Peyer's patch (tissue), 4 donors: Measurements from ENCODE around the gene PFKP. TPM values are rescaled to one million over a fixed set of nuclear protein-coding genes. Genes with fewer than 3 reads are reported as not detected.

Source experiments
- DNase-seq, 3 donors: peaks; one replicate each; pipeline ENCODE4 v3.0.0-alpha.2; 2017 to 2019
- H3K27ac ChIP-seq, 4 donors: fragments of 200-600 bp; sonication (generic); one replicate each; pipeline ENCODE4 v1.5.1; 2016 to 2019
- H3K27me3 ChIP-seq, 2 donors: fragments of 200-600 bp; sonication (generic); one replicate each; pipeline ENCODE4 v1.5.1; 2019
- H3K36me3 ChIP-seq, 3 donors: fragments of 200-600 bp; sonication (generic); one replicate each; pipeline ENCODE4 v1.5.1; 2016 to 2019
- H3K4me1 ChIP-seq, 4 donors: fragments of 200-600 bp; sonication (generic); one replicate each; pipeline ENCODE4 v1.5.1; 2016 to 2019
- H3K4me3 ChIP-seq, 4 donors: fragments of 200-600 bp; sonication (generic); 1 replicate in 3 of 4; 2 replicates in 1 of 4; pipeline ENCODE4 v1.5.1; 2016 to 2019; ENCODE audit warnings: mild to moderate bottlenecking in 1 of 4
- H3K9me3 ChIP-seq, 4 donors: fragments of 200-600 bp; sonication (generic); one replicate each; pipeline ENCODE4 v1.5.1; 2016 to 2019; ENCODE audit warnings: mild to moderate bottlenecking in 1 of 4
- POLR2A ChIP-seq, 2 donors: fragments of 450-650 bp; IDR thresholded peaks; one replicate each; pipeline ENCODE4 v1.5.1; 2017; ENCODE audit warnings: antibody characterized with exemption in 2 of 2, mild to moderate bottlenecking in 2 of 2, moderate library complexity in 2 of 2
- total RNA-seq, 4 donors: library from RNA; depleted of rRNA; stranded (reverse); fragments of >200 nt; gene quantifications; one replicate each; pipeline ENCODE4 v1.1.0, GENCODE V29; 2016
- TF ChIP-seq, protein P1 (sequence below), 6 experiments: fragments of 450-650 bp in 4 of 6; fragments of 200-600 bp in 2 of 6; sonication (generic) in 1 of 6; IDR thresholded peaks; one replicate each; pipeline ENCODE4 v1.5.1; 2017 to 2019; ENCODE audit warnings: antibody characterized with exemption in 6 of 6, mild to moderate bottlenecking in 3 of 6, moderate library complexity in 1 of 6

The PFKP gene
- total RNA-seq, 4 donors from 2014 or later, result 79.0 to 130 (median 87.9) TPM

DNA sequence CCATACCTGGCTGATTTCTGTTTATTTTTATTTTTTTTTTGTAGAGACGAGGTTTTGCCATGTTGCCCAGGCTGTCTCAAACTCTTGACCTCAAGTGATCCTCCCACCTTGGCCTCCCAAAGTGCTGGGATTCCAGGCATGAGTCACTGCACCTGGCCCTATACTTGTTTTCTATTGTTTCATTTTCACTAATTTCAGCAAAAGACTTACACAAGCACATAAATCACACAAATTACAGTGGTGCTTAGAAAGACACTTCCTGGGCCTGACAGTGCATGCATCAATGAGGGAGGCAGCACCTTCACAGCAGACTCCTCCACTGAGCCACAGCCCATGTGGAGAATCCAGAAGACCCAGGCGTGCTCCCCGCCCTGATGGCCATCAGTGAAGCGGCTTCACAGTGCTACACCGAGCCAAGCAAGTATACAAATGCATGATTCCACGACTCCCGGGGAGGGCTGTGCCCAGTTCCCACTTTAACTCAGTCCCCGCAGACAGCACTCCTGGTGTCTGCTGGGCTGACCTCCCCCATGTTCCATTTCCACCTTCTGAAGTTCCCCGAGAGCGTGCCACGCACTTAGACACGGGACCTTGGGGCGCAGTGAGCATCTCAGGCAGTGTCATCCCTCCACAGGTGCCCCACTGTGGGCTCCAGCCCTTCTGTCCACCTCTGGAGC is 84.7 kb downstream of the PFKP start:
- Histone ChIP-seq H3K4me3 (no peak overlapping the region), H3K4me1 (no peaks in the 10 kb centered on the region), H3K36me3 (peaks cover 0 to 91% (median 0%) of the 10 kb centered on the region in 3 donors), H3K27ac (no peak overlapping the region), H3K9me3 (no peaks in the 10 kb centered on the region), H3K27me3 (no peaks in the 10 kb centered on the region)
- no peak for DNase-seq
- no peak for TF ChIP-seq POLR2A (IDR thresholded peaks at IDR 0.05)
- TF ChIP-seq, protein P1, sequence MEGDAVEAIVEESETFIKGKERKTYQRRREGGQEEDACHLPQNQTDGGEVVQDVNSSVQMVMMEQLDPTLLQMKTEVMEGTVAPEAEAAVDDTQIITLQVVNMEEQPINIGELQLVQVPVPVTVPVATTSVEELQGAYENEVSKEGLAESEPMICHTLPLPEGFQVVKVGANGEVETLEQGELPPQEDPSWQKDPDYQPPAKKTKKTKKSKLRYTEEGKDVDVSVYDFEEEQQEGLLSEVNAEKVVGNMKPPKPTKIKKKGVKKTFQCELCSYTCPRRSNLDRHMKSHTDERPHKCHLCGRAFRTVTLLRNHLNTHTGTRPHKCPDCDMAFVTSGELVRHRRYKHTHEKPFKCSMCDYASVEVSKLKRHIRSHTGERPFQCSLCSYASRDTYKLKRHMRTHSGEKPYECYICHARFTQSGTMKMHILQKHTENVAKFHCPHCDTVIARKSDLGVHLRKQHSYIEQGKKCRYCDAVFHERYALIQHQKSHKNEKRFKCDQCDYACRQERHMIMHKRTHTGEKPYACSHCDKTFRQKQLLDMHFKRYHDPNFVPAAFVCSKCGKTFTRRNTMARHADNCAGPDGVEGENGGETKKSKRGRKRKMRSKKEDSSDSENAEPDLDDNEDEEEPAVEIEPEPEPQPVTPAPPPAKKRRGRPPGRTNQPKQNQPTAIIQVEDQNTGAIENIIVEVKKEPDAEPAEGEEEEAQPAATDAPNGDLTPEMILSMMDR (IDR thresholded peaks at IDR 0.05), result no peak

DNA sequence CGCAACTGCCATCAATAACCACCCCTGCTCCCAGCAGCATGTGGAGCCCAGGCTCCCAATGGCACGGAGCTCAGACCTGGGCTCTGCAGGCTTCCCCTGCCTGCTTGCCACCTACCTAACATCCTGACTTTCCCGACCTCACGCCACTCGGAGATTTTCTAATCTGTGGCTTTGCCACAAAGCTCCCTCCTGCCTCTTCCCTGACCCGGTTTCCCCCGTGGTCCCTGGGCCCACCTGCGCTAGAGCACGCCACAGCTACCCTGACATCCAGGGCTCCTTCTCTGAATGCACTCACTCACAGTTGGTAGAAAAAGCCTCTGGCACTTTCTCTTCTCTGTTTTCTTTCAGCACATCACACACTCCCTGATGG is 85.2 kb downstream of the PFKP start:
- H3K27me3 ChIP-seq, result no peaks in the 10 kb centered on the region
- no peak overlapping the region for H3K27ac ChIP-seq
- H3K4me3 ChIP-seq, result no peak overlapping the region
- H3K4me1 ChIP-seq, result no peaks in the 10 kb centered on the region
- peaks cover 0 to 91% (median 0%) of the 10 kb centered on the region in 3 donors for H3K36me3 ChIP-seq
- TF ChIP-seq, protein P1 (IDR thresholded peaks at IDR 0.05), result no peak
- TF ChIP-seq POLR2A (IDR thresholded peaks at IDR 0.05), result no peak
- DNase-seq, result no peak
- H3K9me3 ChIP-seq, result no peaks in the 10 kb centered on the region

DNA sequence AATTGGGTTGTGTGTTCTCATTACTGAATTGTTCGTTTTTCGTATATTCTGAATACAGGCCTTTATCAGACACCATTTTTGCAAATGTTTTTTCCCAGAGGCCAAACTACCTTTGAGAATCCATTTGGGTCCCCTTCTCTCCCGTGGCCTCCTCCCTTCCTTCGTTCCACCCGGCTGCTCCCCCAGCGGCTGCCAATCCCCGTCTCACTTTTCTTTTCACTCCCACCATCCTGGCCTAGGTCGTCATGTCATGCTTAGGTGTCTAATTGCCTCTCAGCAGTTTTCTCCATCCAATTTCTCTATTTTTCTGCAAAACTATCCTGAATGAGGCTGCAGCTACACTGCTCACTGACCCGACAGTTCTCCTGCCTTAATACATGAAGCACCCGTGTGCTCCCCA is 87.3 kb downstream of the PFKP start:
- no peak overlapping the region for H3K27ac ChIP-seq
- H3K9me3 ChIP-seq, result no peaks in the 10 kb centered on the region
- H3K36me3 ChIP-seq, result peaks cover 0 to 90% (median 0%) of the 10 kb centered on the region in 3 donors
- DNase-seq, result no peak
- no peaks in the 10 kb centered on the region for H3K27me3 ChIP-seq
- TF ChIP-seq, protein P1 (IDR thresholded peaks at IDR 0.05), result no peak
- TF ChIP-seq POLR2A (IDR thresholded peaks at IDR 0.05), result no peak
- no peak overlapping the region for H3K4me3 ChIP-seq
- H3K4me1 ChIP-seq, result no peaks in the 10 kb centered on the region

DNA sequence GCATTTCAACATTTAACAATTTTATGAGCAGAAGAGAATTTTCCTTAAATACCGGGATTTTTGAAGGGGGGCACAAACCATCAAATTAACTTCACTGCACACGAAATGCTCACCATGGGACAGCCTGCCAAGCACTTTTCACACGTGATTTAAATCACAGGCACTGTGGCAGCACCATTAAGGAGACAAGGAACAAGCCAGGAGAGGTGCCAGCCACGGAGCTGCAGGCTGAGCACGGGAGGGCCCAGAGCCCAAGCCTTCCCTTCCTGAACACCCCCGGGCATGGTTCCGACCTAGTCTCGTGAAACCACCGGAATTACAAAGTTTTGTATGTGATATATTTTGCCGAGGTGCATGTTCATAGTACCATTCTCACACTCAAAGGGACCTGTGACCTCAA is 91.8 kb downstream of the PFKP start:
- H3K9me3 ChIP-seq, result no peaks in the 10 kb centered on the region
- peaks cover 0 to 84% (median 0%) of the 10 kb centered on the region in 3 donors for H3K36me3 ChIP-seq
- no peaks in the 10 kb centered on the region for H3K27me3 ChIP-seq
- no peak overlapping the region for H3K4me3 ChIP-seq
- H3K4me1 ChIP-seq, result no peaks in the 10 kb centered on the region
- DNase-seq, result no peak
- no peak for TF ChIP-seq POLR2A (IDR thresholded peaks at IDR 0.05)
- TF ChIP-seq, protein P1 (IDR thresholded peaks at IDR 0.05), result no peak
- no peak overlapping the region for H3K27ac ChIP-seq

DNA sequence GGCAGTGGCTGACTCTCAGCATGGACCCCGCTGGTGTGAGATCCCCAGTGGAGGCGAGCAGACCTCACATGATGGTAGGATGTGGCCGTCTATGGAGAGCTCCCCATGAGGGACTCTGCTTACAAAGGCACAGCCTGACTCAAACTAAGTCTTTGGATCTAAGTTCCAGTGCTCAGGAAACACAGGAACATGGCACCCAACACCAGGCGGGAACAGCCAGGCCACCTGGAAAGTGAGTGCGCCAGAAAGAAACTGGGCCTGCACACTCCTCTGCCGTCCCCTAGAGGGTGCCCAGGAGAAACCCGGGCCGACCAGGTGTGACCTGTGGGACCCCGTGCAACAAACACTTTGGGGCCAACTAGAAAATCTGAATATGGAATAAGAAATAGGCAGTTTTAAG is 95.2 kb downstream of the PFKP start:
- no peaks in the 10 kb centered on the region for H3K9me3 ChIP-seq
- no peak for TF ChIP-seq POLR2A (IDR thresholded peaks at IDR 0.05)
- TF ChIP-seq, protein P1 (IDR thresholded peaks at IDR 0.05), result no peak
- no peak overlapping the region for H3K4me3 ChIP-seq
- no peaks in the 10 kb centered on the region for H3K27me3 ChIP-seq
- no peak for DNase-seq
- H3K4me1 ChIP-seq, result no peaks in the 10 kb centered on the region
- no peak overlapping the region for H3K27ac ChIP-seq
- H3K36me3 ChIP-seq, result peaks cover 0 to 86% (median 0%) of the 10 kb centered on the region in 3 donors
